ENCODE measurements around the gene PCDH12. TPM values are rescaled to one million over a fixed set of nuclear protein-coding genes. Genes with fewer than 3 reads are reported as not detected.
"Not testable (repeated sequence)": the region's sequence is repeated elsewhere in the genome, so short reads cannot be mapped to it uniquely, and the experiment has no call there.

PCDH12 gene
- polyA plus RNA-seq, 3 donors, result 0.20 to 1.2 (median 0.90) TPM

- Mint-ChIP-seq H3K27ac (peak overlapping the region in 1 of 7 donors; percentile 12), H3K36me3 (peaks cover 57 to 64% of the 10 kb centered on the region in 2 donors), H3K4me1 (peaks cover 19% of the 10 kb centered on the region), H3K27me3 (ENCODE audit: low read depth in 3 of 3) (no peaks in the 10 kb centered on the region), H3K9me3 (no peaks in the 10 kb centered on the region), H3K4me3 (no peak overlapping the region)
- no peak for DNase-seq
- Histone ChIP-seq H4K20me1 (ENCODE audit: insufficient read depth, low read length) (peaks cover 30% of the 10 kb centered on the region), H3K4me1 (ENCODE audit: control insufficient read depth in 1 of 2, insufficient read depth in 2 of 2, low read length in 2 of 2) (peaks cover 13 to 15% of the 10 kb centered on the region in 2 donors), H3K4me2 (replicated peaks; ENCODE audit: extremely low read depth, low read length, poor library complexity, severe bottlenecking) (no peak overlapping the region), H3K27ac (ENCODE audit: low read depth in 1 of 2, low read length in 2 of 2) (peak overlapping the region in 1 of 2 donors; percentile 53), H3K27me3 (ENCODE audit: control insufficient read depth in 2 of 2, insufficient read depth in 2 of 2, low read length in 2 of 2) (no peaks in the 10 kb centered on the region), H3K9ac (ENCODE audit: insufficient read depth, low read length, poor library complexity, severe bottlenecking) (no peak overlapping the region), H3K79me2 (ENCODE audit: insufficient read depth, low read length) (peaks cover 15% of the 10 kb centered on the region), H3K36me3 (replicated peaks in 1 of 2; ENCODE audit: control insufficient read depth in 1 of 2, insufficient read depth in 2 of 2, low read length in 2 of 2) (peaks cover 60 to 64% of the 10 kb centered on the region in 2 donors), H3K9me3 (replicated peaks in 1 of 2; ENCODE audit: control insufficient read depth in 1 of 2, insufficient read depth in 1 of 2, low read length in 2 of 2) (no peaks in the 10 kb centered on the region), H3K4me3 (replicated peaks in 1 of 3; ENCODE audit: low read depth in 2 of 3, low read length in 3 of 3) (no peak overlapping the region), H2AFZ (ENCODE audit: insufficient read depth, low read depth, low read length, poor library complexity, severe bottlenecking) (no peak overlapping the region)
- intact Hi-C loops (cut with micrococcal nuclease), result no loop called here
- WGBS (ENCODE audit: insufficient coverage), result 100% methylated on average over 2 of the region's 2 CpGs
- TF ChIP-seq, protein P1, sequence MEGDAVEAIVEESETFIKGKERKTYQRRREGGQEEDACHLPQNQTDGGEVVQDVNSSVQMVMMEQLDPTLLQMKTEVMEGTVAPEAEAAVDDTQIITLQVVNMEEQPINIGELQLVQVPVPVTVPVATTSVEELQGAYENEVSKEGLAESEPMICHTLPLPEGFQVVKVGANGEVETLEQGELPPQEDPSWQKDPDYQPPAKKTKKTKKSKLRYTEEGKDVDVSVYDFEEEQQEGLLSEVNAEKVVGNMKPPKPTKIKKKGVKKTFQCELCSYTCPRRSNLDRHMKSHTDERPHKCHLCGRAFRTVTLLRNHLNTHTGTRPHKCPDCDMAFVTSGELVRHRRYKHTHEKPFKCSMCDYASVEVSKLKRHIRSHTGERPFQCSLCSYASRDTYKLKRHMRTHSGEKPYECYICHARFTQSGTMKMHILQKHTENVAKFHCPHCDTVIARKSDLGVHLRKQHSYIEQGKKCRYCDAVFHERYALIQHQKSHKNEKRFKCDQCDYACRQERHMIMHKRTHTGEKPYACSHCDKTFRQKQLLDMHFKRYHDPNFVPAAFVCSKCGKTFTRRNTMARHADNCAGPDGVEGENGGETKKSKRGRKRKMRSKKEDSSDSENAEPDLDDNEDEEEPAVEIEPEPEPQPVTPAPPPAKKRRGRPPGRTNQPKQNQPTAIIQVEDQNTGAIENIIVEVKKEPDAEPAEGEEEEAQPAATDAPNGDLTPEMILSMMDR (IDR thresholded peaks at IDR 0.05), result no peak
Observed at GRCh38 chr5:141926434-141926833, 31.6 kb downstream of the PCDH12 start.

- peak within 1 kb of the TSS; percentile 97 to 100 (median 98) for H3K27ac Mint-ChIP-seq
- WGBS (ENCODE audit: insufficient coverage), result under 1% methylated on average over 53 of the region's 53 CpGs
- peaks cover 29 to 37% of the 10 kb centered on the region in 2 donors for H3K36me3 Mint-ChIP-seq
- H4K20me1 ChIP-seq (ENCODE audit: insufficient read depth, low read length), result peaks cover 30% of the 10 kb centered on the region
- H3K9ac ChIP-seq (ENCODE audit: insufficient read depth, low read length, poor library complexity, severe bottlenecking), result peak within 1 kb of the TSS; percentile 93
- peak within 1 kb of the TSS; percentile 84 to 96 for H3K4me3 Mint-ChIP-seq
- intact Hi-C loops (cut with micrococcal nuclease), result loop anchor here (2.0 to 5.0 kb wide), 2 partner anchors 34 to 45 kb away; partner anchors contain the start of genes PCDH12 (in 1 of the 2) and RNF14 (in 1 of the 2)
- peaks cover 15% of the 10 kb centered on the region for H3K79me2 ChIP-seq (ENCODE audit: insufficient read depth, low read length)
- peak within 1 kb of the TSS; percentile 78 for H3K4me2 ChIP-seq (replicated peaks; ENCODE audit: extremely low read depth, low read length, poor library complexity, severe bottlenecking)
- no peaks in the 10 kb centered on the region for H3K9me3 ChIP-seq (replicated peaks in 1 of 2; ENCODE audit: control insufficient read depth in 1 of 2, insufficient read depth in 1 of 2, low read length in 2 of 2)
- H3K4me1 Mint-ChIP-seq, result peaks cover 19% of the 10 kb centered on the region
- peak within 1 kb of the TSS; percentile 88 for H2AFZ ChIP-seq (ENCODE audit: insufficient read depth, low read depth, low read length, poor library complexity, severe bottlenecking)
- TF ChIP-seq, protein P1 (IDR thresholded peaks at IDR 0.05), result no peak
- peaks cover 13 to 15% of the 10 kb centered on the region in 2 donors for H3K4me1 ChIP-seq (ENCODE audit: control insufficient read depth in 1 of 2, insufficient read depth in 2 of 2, low read length in 2 of 2)
- H3K36me3 ChIP-seq (replicated peaks in 1 of 2; ENCODE audit: control insufficient read depth in 1 of 2, insufficient read depth in 2 of 2, low read length in 2 of 2), result peaks cover 33 to 36% of the 10 kb centered on the region in 2 donors
- DNase-seq, result peak; percentile 88 to 92 (median 90)
- peak within 1 kb of the TSS; percentile 69 to 82 (median 80) for H3K4me3 ChIP-seq (replicated peaks in 1 of 3; ENCODE audit: low read depth in 2 of 3, low read length in 3 of 3)
- H3K27me3 ChIP-seq (ENCODE audit: control insufficient read depth in 2 of 2, insufficient read depth in 2 of 2, low read length in 2 of 2), result no peaks in the 10 kb centered on the region
- H3K27ac ChIP-seq (ENCODE audit: low read depth in 1 of 2, low read length in 2 of 2), result peak within 1 kb of the TSS; percentile 95 to 98
- H3K27me3 Mint-ChIP-seq (ENCODE audit: low read depth in 3 of 3), result no peaks in the 10 kb centered on the region
- H3K9me3 Mint-ChIP-seq, result no peaks in the 10 kb centered on the region
Observed at GRCh38 chr5:141923448-141924313, 34.3 kb downstream of the PCDH12 start, which contains the start of gene DELE1. Gene DELE1 (plus strand): TSS chr5:141923871. CDS start chr5:141923942, 71 bp downstream.

- Mint-ChIP-seq H3K4me3 (peak overlapping the region; percentile 84 to 96), H3K4me1 (peaks cover 18% of the 10 kb centered on the region), H3K36me3 (peaks cover 22 to 29% of the 10 kb centered on the region in 2 donors), H3K27ac (peak overlapping the region; percentile 97 to 100 (median 98))
- peaks cover 25 to 29% of the 10 kb centered on the region in 2 donors for H3K36me3 ChIP-seq (replicated peaks in 1 of 2; ENCODE audit: control insufficient read depth in 1 of 2, insufficient read depth in 2 of 2, low read length in 2 of 2)
- H3K4me3 ChIP-seq (replicated peaks in 1 of 3; ENCODE audit: low read depth in 2 of 3, low read length in 3 of 3), result peak overlapping the region; percentile 69 to 82 (median 80)
- not testable (repeated sequence) for DNase-seq; H3K9me3 Mint-ChIP-seq; H3K9me3 ChIP-seq (replicated peaks in 1 of 2; ENCODE audit: control insufficient read depth in 1 of 2, insufficient read depth in 1 of 2, low read length in 2 of 2); H3K27me3 ChIP-seq (ENCODE audit: control insufficient read depth in 2 of 2, insufficient read depth in 2 of 2, low read length in 2 of 2); H3K27me3 Mint-ChIP-seq (ENCODE audit: low read depth in 3 of 3)
- H3K4me1 ChIP-seq (ENCODE audit: control insufficient read depth in 1 of 2, insufficient read depth in 2 of 2, low read length in 2 of 2), result peaks cover 13 to 15% of the 10 kb centered on the region in 2 donors
- intact Hi-C loops (cut with micrococcal nuclease), result loop anchor here in 1 of 2 donors (5.0 kb wide), 1 partner anchor 34 kb away; the partner anchor contains the start of gene PCDH12
- H3K27ac ChIP-seq (ENCODE audit: low read depth in 1 of 2, low read length in 2 of 2), result peak overlapping the region; percentile 95 to 98
- H3K79me2 ChIP-seq (ENCODE audit: insufficient read depth, low read length), result peaks cover 15% of the 10 kb centered on the region
- 29% methylated on average over 13 of the region's 28 CpGs for WGBS (ENCODE audit: insufficient coverage)
- peak overlapping the region; percentile 78 for H3K4me2 ChIP-seq (replicated peaks; ENCODE audit: extremely low read depth, low read length, poor library complexity, severe bottlenecking)
- H2AFZ ChIP-seq (ENCODE audit: insufficient read depth, low read depth, low read length, poor library complexity, severe bottlenecking), result peak overlapping the region; percentile 88
- peaks cover 26% of the 10 kb centered on the region for H4K20me1 ChIP-seq (ENCODE audit: insufficient read depth, low read length)
- peak overlapping the region; percentile 93 for H3K9ac ChIP-seq (ENCODE audit: insufficient read depth, low read length, poor library complexity, severe bottlenecking)
Observed at GRCh38 chr5:141922827-141923447, 35.1 kb downstream of the PCDH12 start.

Measured in CD14-positive monocyte (primary cell).